Neural cell (in vitro differentiated cells): Measurements from ENCODE around the gene SSR4.

Source experiments
- MXI1 ChIP-seq: fragments of 450-650 bp; conservative IDR thresholded peaks from 2 replicates; pipeline ENCODE4 v1.6.1; 2014; ENCODE audit warnings: antibody characterized with exemption, mild to moderate bottlenecking; ENCODE audit not compliant: poor library complexity, severe bottlenecking
- POLR2AphosphoS5 ChIP-seq: IDR thresholded peaks from 2 replicates; pipeline ENCODE4 v1.6.1; 2012
- REST ChIP-seq: IDR thresholded peaks from 2 replicates; pipeline ENCODE4 v1.6.1; 2012; ENCODE audit warnings: borderline replicate concordance

GRCh38 chrX:153824348-153824747 is 29.9 kb downstream of the SSR4 start:
- TF ChIP-seq MXI1 (no peak), REST (no peak), POLR2AphosphoS5 (no peak)
